Epithelial cell of esophagus (primary cell): ENCODE results near the gene TAS1R3.

ENCODE experiments used
- DNase-seq: peaks from one replicate; pipeline ENCODE4 v3.0.0; 2010; ENCODE audit warnings: low read depth
- H3K4me3 ChIP-seq: 2 replicates; pipeline ENCODE4 v1.5.1; 2011; ENCODE audit warnings: mild to moderate bottlenecking, low read length, control low read depth
- TF ChIP-seq, protein P1 (sequence below): IDR thresholded peaks from 2 replicates; pipeline ENCODE4 v1.5.1; 2011; ENCODE audit warnings: low read depth, mild to moderate bottlenecking, low read length, control low read depth, inconsistent platforms; ENCODE audit not compliant: insufficient read depth; ENCODE audit errors: missing control alignments

The TAS1R3 gene

GRCh38 chr1:1331068-1331965 is at the start of gene TAS1R3:
Gene TAS1R3 (plus strand): TSS chr1:1331280. CDS start chr1:1331346, 66 bp downstream.
- no peak within 1 kb of the TSS for H3K4me3 ChIP-seq
- no peak for DNase-seq
- TF ChIP-seq, protein P1, sequence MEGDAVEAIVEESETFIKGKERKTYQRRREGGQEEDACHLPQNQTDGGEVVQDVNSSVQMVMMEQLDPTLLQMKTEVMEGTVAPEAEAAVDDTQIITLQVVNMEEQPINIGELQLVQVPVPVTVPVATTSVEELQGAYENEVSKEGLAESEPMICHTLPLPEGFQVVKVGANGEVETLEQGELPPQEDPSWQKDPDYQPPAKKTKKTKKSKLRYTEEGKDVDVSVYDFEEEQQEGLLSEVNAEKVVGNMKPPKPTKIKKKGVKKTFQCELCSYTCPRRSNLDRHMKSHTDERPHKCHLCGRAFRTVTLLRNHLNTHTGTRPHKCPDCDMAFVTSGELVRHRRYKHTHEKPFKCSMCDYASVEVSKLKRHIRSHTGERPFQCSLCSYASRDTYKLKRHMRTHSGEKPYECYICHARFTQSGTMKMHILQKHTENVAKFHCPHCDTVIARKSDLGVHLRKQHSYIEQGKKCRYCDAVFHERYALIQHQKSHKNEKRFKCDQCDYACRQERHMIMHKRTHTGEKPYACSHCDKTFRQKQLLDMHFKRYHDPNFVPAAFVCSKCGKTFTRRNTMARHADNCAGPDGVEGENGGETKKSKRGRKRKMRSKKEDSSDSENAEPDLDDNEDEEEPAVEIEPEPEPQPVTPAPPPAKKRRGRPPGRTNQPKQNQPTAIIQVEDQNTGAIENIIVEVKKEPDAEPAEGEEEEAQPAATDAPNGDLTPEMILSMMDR, result no peak

GRCh38 chr1:1281533-1282321 is 49.4 kb upstream of the TAS1R3 start:
- no peak overlapping the region for H3K4me3 ChIP-seq
- TF ChIP-seq, protein P1, result no peak
- DNase-seq, result peak; percentile 87

DNA sequence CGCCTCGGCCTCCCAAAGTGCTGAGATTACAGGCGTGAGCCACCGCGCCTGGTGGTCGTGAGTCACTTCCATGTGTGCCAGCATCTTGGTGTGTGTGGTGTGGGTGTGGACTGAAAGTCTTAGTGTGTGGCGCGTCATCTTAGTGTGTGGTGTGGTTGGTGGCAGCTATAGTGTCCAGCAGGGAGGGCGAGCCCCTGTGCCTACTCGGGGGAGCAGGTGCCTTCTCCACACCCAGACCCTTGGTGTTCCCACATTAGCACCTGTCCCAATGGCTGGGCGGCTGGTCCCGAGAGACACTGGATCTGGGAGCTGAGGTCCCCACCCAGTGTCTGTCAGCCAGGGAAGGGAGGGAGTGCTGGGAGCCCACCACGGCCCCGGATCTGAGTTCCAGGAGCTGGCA is 48.1 kb upstream of the TAS1R3 start:
- peak; percentile 67 for DNase-seq
- no peak overlapping the region for H3K4me3 ChIP-seq
- TF ChIP-seq, protein P1, result no peak

DNA sequence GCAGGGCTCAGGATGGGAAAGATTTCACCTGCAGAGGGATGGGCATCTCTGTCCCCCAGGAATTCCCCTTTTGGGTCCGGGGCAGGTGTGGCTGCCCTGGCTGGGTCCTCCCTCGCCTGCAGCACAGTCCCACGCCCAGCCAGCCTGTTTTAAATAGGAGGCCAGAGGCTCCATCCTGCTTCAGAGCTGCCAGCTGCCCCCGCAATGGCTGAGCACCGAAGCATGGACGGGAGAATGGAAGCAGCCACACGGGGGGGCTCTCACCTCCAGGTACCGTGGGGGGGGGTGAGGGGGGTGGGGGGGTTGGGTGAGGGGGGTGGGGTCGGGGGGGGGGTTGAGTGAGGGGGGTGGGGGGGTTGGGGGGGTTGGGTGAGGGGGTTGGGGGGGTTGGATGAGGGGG is 47.3 kb upstream of the TAS1R3 start:
- peak; percentile 58 for DNase-seq
- H3K4me3 ChIP-seq, result no peak overlapping the region
- TF ChIP-seq, protein P1, result no peak

- no peak overlapping the region for H3K4me3 ChIP-seq
- TF ChIP-seq, protein P1, result no peak
- DNase-seq, result no peak
These were observed 46.6 kb upstream of the TAS1R3 start for GRCh38 chr1:1284221-1285101.

DNA sequence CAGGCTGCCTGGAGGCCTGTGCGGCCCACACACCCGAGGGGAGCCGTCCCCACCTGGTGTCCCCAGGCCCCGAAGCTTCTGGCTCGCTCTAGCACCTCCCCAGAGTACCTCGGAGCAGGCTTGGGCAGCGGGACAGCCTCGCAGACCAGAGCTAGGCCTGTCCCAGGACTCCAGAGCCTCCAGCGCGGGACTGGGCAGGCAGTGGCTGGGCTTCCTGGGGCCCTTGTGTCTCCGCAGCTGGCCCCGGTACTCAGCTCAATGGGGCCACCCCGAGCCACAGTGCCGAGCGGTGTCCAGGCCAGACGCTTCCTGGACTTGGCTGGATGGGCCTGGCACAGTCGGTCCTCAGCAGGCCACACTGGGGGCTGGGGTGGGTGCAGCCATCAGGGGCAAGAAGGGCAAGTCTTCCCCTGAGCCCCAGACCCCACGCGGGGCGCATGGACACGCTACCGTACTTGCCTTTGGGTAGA is 45.9 kb upstream of the TAS1R3 start:
- DNase-seq, result no peak
- TF ChIP-seq, protein P1, result no peak

More for the DNA sequence above, 45.9 kb upstream of the TAS1R3 start:
- H3K4me3 ChIP-seq, result no peak overlapping the region
